HPDE6-E6E7 (cell line): Measurements from ENCODE around the gene HPS4.
"Not testable (repeated sequence)": the region's sequence is repeated elsewhere in the genome, so short reads cannot be mapped to it uniquely, and the experiment has no call there.

Experiments
- DNase-seq: peaks from one replicate; pipeline ENCODE4 v3.0.0; 2011; ENCODE audit warnings: missing footprints; ENCODE audit errors: extremely low spot score

Gene HPS4

GRCh38 chr22:26414347-26414746 is 69.2 kb downstream of the HPS4 start:
- no peak for DNase-seq

- no peak for DNase-seq
Measured at GRCh38 chr22:26410386-26410785, 73.2 kb downstream of the HPS4 start.

- DNase-seq: no peak
Measured at GRCh38 chr22:26409719-26410335, 73.8 kb downstream of the HPS4 start.

- DNase-seq: not testable (repeated sequence)
Measured at GRCh38 chr22:26408562-26409220, 74.9 kb downstream of the HPS4 start.

GRCh38 chr22:26406118-26406517 is 77.5 kb downstream of the HPS4 start:
- DNase-seq: no peak

GRCh38 chr22:26404851-26405421 is 78.6 kb downstream of the HPS4 start:
- DNase-seq: no peak

GRCh38 chr22:26401726-26402125 is 81.9 kb downstream of the HPS4 start:
- no peak for DNase-seq
